HEK293 (cell line): ENCODE data around the gene CYTH3.
A peak's percentile ranks its signal among the peaks of the same experiment; 100 is the strongest.

ENCODE experiments used
- CTCF ChIA-PET: fragments of 350-600 bp; formaldehyde crosslinking; extraction: SDS; loops from one replicate; lab custom pipeline; 2021; ENCODE audit warnings: antibody characterized with exemption; lab: Yijun Ruan, JAX
- POLR2A ChIA-PET: fragments of 300-600 bp; formaldehyde crosslinking; extraction: SDS; loops from one replicate; lab custom pipeline; 2020; ENCODE audit warnings: antibody characterized with exemption, inconsistent platforms; lab: Yijun Ruan, JAX
- H3K27ac ChIP-seq: fragments of 200-500 bp; sonication (Bioruptor generic); 2 replicates; pipeline ENCODE4 v1.5.1; 2014; ENCODE audit warnings: low read depth, low read length, control low read depth, inconsistent platforms; ENCODE audit errors: extremely low read depth
- H3K36me3 ChIP-seq, 2 experiments: fragments of 200-500 bp in 1 of 2; sonication (Bioruptor generic) in 1 of 2; 1 replicate in 1 of 2; 2 replicates in 1 of 2; pipeline ENCODE4 v1.5.1; 2014 to 2017; ENCODE audit warnings: inconsistent platforms in 2 of 2, low read length in 2 of 2; ENCODE audit not compliant: control insufficient read depth in 2 of 2, insufficient read depth in 1 of 2
- H3K4me1 ChIP-seq: fragments of 200-500 bp; sonication (Bioruptor generic); 2 replicates; pipeline ENCODE4 v1.5.1; 2014; ENCODE audit warnings: mild to moderate bottlenecking, low read length, inconsistent platforms; ENCODE audit not compliant: control insufficient read depth, insufficient read depth
- H3K4me3 ChIP-seq: 2 replicates; pipeline ENCODE4 v1.5.1; 2011; ENCODE audit warnings: low read depth, mild to moderate bottlenecking, control low read depth, low read length, moderate library complexity
- H3K9me3 ChIP-seq: fragments of 200-500 bp; sonication (Bioruptor generic); 2 replicates; pipeline ENCODE4 v1.5.1; 2014; ENCODE audit warnings: low read depth, low read length, inconsistent platforms; ENCODE audit not compliant: control insufficient read depth, insufficient read depth
- GLIS2 ChIP-seq: fragments of 450-650 bp; formaldehyde crosslinking; IDR thresholded peaks from 2 replicates; pipeline ENCODE4 v1.5.1; 2016; ENCODE audit warnings: missing biosample characterization, missing genetic modification characterization
- INSM2 ChIP-seq: fragments of 450-650 bp; formaldehyde crosslinking; IDR thresholded peaks from 2 replicates; pipeline ENCODE4 v1.5.1; 2016; ENCODE audit warnings: missing biosample characterization, missing genetic modification characterization
- KLF10 ChIP-seq: fragments of 450-650 bp; IDR thresholded peaks from 2 replicates; pipeline ENCODE4 v1.5.1; 2018; ENCODE audit warnings: missing biosample characterization, mild to moderate bottlenecking, missing genetic modification characterization
- KLF16 ChIP-seq: fragments of 450-650 bp; formaldehyde crosslinking; IDR thresholded peaks from 2 replicates; pipeline ENCODE4 v1.5.1; 2017; ENCODE audit warnings: missing biosample characterization, missing genetic modification characterization
- PRDM4 ChIP-seq: fragments of 450-650 bp; formaldehyde crosslinking; IDR thresholded peaks from 2 replicates; pipeline ENCODE4 v1.5.1; 2017; ENCODE audit warnings: missing biosample characterization, missing genetic modification characterization
- SCRT1 ChIP-seq: fragments of 450-650 bp; formaldehyde crosslinking; IDR thresholded peaks from 2 replicates; pipeline ENCODE4 v1.5.1; 2016; ENCODE audit warnings: missing biosample characterization, missing genetic modification characterization, borderline replicate concordance
- SP3 ChIP-seq: fragments of 450-650 bp; formaldehyde crosslinking; IDR thresholded peaks from 2 replicates; pipeline ENCODE4 v1.5.1; 2016; ENCODE audit warnings: missing biosample characterization, missing genetic modification characterization
- YY2 ChIP-seq: fragments of 450-650 bp; formaldehyde crosslinking; IDR thresholded peaks from 2 replicates; pipeline ENCODE4 v1.5.1; 2016; ENCODE audit warnings: missing biosample characterization, missing genetic modification characterization
- ZBTB11 ChIP-seq: fragments of 450-650 bp; formaldehyde crosslinking; conservative IDR thresholded peaks from 2 replicates; pipeline ENCODE4 v1.5.1; 2016; ENCODE audit warnings: low read depth, missing biosample characterization, missing genetic modification characterization
- ZBTB26 ChIP-seq: fragments of 450-650 bp; formaldehyde crosslinking; optimal IDR thresholded peaks from 2 replicates; pipeline ENCODE3; 2016; ENCODE audit warnings: missing biosample characterization, mild to moderate bottlenecking, missing genetic modification characterization
- ZFP69B ChIP-seq: fragments of 450-650 bp; formaldehyde crosslinking; IDR thresholded peaks from 2 replicates; pipeline ENCODE4 v1.5.1; 2016; ENCODE audit warnings: missing biosample characterization, missing genetic modification characterization
- ZNF16 ChIP-seq: fragments of 450-650 bp; formaldehyde crosslinking; IDR thresholded peaks from 2 replicates; pipeline ENCODE4 v1.5.1; 2016; ENCODE audit warnings: low read depth, missing biosample characterization, missing genetic modification characterization
- ZNF174 ChIP-seq: fragments of 450-650 bp; formaldehyde crosslinking; IDR thresholded peaks from 2 replicates; pipeline ENCODE4 v1.5.0; 2017; ENCODE audit warnings: missing biosample characterization, mild to moderate bottlenecking, missing genetic modification characterization
- ZNF23 ChIP-seq: fragments of 450-650 bp; formaldehyde crosslinking; IDR thresholded peaks from 2 replicates; pipeline ENCODE4 v1.5.1; 2016; ENCODE audit warnings: missing biosample characterization, missing genetic modification characterization, borderline replicate concordance
- ZNF391 ChIP-seq: fragments of 450-650 bp; formaldehyde crosslinking; IDR thresholded peaks from 2 replicates; pipeline ENCODE4 v1.5.1; 2016; ENCODE audit warnings: low read depth, missing biosample characterization, missing genetic modification characterization, borderline replicate concordance
- ZNF501 ChIP-seq: fragments of 450-650 bp; formaldehyde crosslinking; IDR thresholded peaks from 2 replicates; pipeline ENCODE4 v1.5.1; 2016; ENCODE audit warnings: missing biosample characterization, missing genetic modification characterization
- ZNF518A ChIP-seq: fragments of 450-650 bp; formaldehyde crosslinking; conservative IDR thresholded peaks from 2 replicates; pipeline ENCODE4 v1.5.1; 2016; ENCODE audit warnings: low read depth, missing biosample characterization, missing genetic modification characterization
- ZNF623 ChIP-seq: fragments of 450-650 bp; formaldehyde crosslinking; IDR thresholded peaks from 2 replicates; pipeline ENCODE4 v1.5.1; 2016; ENCODE audit warnings: missing biosample characterization, missing genetic modification characterization
- ZNF626 ChIP-seq: fragments of 450-650 bp; sonication (Bioruptor Pico); formaldehyde crosslinking; IDR thresholded peaks from 2 replicates; pipeline ENCODE4 v1.5.1; 2018; ENCODE audit warnings: missing biosample characterization, missing genetic modification characterization, inconsistent platforms
- ZNF704 ChIP-seq: fragments of 450-650 bp; formaldehyde crosslinking; IDR thresholded peaks from 2 replicates; pipeline ENCODE4 v1.5.1; 2016; ENCODE audit warnings: missing biosample characterization, missing genetic modification characterization
- ZNF76 ChIP-seq: fragments of 450-650 bp; formaldehyde crosslinking; IDR thresholded peaks from 2 replicates; pipeline ENCODE4; 2016; ENCODE audit warnings: low read depth, missing biosample characterization, missing genetic modification characterization, borderline replicate concordance

Gene CYTH3

GRCh38 chr7:6271694-6272440 is 557 bp downstream of the CYTH3 start:
- Histone ChIP-seq H3K4me3 (peak overlapping the region; percentile 75), H3K27ac (peak overlapping the region; percentile 12; the same call in 1 of the 2 replicates), H3K9me3 (no peaks in the 10 kb centered on the region), H3K36me3 (no peaks in the 10 kb centered on the region), H3K4me1 (peaks cover 8% of the 10 kb centered on the region)
- ChIA-PET CTCF (interaction anchor here (0.6 to 1.5 kb wide), 4 partner anchors 10 to 176 kb away, joined by 3 to 5 read pairs (median 4); no protein-coding TSS in a partner anchor), POLR2A (no interaction called here)
- no peak for TF ChIP-seq ZNF704 (tag by site-specific recombination)
- TF ChIP-seq SCRT1 (tag by site-specific recombination): no peak
- TF ChIP-seq ZNF174 (tag by site-specific recombination): no peak
- no peak for TF ChIP-seq SP3 (tag by site-specific recombination)
- TF ChIP-seq ZNF518A (tag by site-specific recombination): no peak
- TF ChIP-seq YY2 (tag by site-specific recombination): no peak
- no peak for TF ChIP-seq KLF10
- TF ChIP-seq ZNF391: no peak
- no peak for TF ChIP-seq ZNF76 (tag by site-specific recombination)
- no peak for TF ChIP-seq KLF16 (tag by site-specific recombination)
- TF ChIP-seq ZNF16: no peak
- TF ChIP-seq ZFP69B (tag by site-specific recombination): no peak
- no peak for TF ChIP-seq GLIS2 (tag by site-specific recombination)
- peak; percentile 33; the same call in 1 of the 2 replicates for TF ChIP-seq PRDM4
- TF ChIP-seq ZNF626: no peak
- peak; percentile 37; the same call in 1 of the 2 replicates for TF ChIP-seq ZBTB11
- TF ChIP-seq INSM2: no peak
- TF ChIP-seq ZNF623: no peak
- TF ChIP-seq ZNF23 (tag by site-specific recombination): no peak
- TF ChIP-seq ZNF501 (tag by site-specific recombination): no peak
- peak; percentile 33 for TF ChIP-seq ZBTB26 (tag by site-specific recombination)
